ENCODE results near the gene EID3. TPM values are rescaled to one million over a fixed set of nuclear protein-coding genes. Genes with fewer than 3 reads are reported as not detected.

The EID3 gene
- total and polyA plus RNA-seq, 4 donors = 2.1 to 8.6 (median 7.6) TPM

DNA sequence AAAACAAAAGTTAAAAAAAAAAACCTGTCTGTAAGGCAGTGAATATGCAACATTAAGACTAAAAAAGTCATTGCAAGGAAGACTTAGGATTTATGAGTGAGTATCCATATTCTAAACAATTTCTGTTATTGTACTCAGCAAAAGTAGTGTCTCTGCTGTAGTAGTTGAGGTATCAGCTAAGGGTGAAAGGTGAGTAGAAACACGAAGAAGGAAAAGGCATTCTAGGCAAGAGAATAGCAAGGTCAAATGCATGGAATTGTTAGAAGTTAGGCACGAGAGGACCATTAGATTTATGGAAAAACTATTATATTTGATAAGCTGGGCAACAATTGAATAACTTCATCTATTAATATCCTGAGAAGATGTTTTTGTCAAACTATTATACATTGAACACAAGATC lies 1.8 kb downstream of the EID3 start:
- H3K4me1 ChIP-seq (ENCODE audit: control insufficient read depth in 1 of 2, insufficient read depth in 2 of 2, low read length in 2 of 2) = peaks cover 2 to 4% of the 10 kb centered on the region in 2 donors
- no peak for DNase-seq
- peaks cover 0 to 3% of the 10 kb centered on the region in 2 donors for H3K36me3 ChIP-seq (ENCODE audit: control insufficient read depth in 1 of 2, insufficient read depth in 2 of 2, low read length in 1 of 2)
- ATAC-seq (ENCODE audit: low FRiP score) = no peak
- H3K27me3 ChIP-seq (ENCODE audit: control insufficient read depth in 1 of 2, insufficient read depth in 2 of 2, low read length in 1 of 2) = no peaks in the 10 kb centered on the region
- no peak overlapping the region for H3K4me3 ChIP-seq (ENCODE audit: low read length in 2 of 2)
- no peak overlapping the region for H3K27ac ChIP-seq (ENCODE audit: low read depth in 1 of 2, low read length in 2 of 2)
- H3K9me3 ChIP-seq (ENCODE audit: control insufficient read depth, low read length) = no peaks in the 10 kb centered on the region
- 50 to 76% methylated on average over 2 of the region's 2 CpGs for WGBS, 2 donors
- intact Hi-C loops (cut with DNase I) = loop anchor here in 1 of 2 donors (5.0 kb wide), 1 partner anchor 37 kb away; no protein-coding TSS in a partner anchor

DNA sequence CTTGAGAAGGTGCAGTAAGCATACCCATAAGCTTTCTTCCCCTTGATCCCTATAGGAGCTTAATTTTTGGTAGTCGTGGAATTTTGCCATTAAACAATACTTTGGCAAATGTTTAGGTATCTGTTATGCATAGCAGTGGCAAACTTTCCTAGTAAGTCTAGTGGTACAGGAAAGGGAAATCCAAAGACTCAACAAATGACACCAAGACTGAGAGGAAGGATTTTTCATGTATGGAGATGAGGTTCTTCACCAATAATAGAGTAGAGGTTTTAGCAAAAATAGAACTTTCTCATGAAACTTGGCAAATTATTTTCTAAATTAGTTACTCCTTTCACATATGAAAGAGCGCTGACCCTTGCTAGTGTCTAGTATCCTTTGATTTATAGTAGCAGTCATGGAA lies 2.8 kb downstream of the EID3 start:
- no peak for ATAC-seq (ENCODE audit: low FRiP score)
- no peak overlapping the region for H3K4me3 ChIP-seq (ENCODE audit: low read length in 2 of 2)
- DNase-seq = no peak
- no peaks in the 10 kb centered on the region for H3K9me3 ChIP-seq (ENCODE audit: control insufficient read depth, low read length)
- peaks cover 0 to 5% of the 10 kb centered on the region in 2 donors for H3K36me3 ChIP-seq (ENCODE audit: control insufficient read depth in 1 of 2, insufficient read depth in 2 of 2, low read length in 1 of 2)
- 71 to 93% methylated on average over 2 of the region's 2 CpGs for WGBS, 2 donors
- intact Hi-C loops (cut with DNase I) = loop anchor here in 1 of 2 donors (5.0 kb wide), 1 partner anchor 36 kb away; no protein-coding TSS in a partner anchor
- no peak overlapping the region for H3K27ac ChIP-seq (ENCODE audit: low read depth in 1 of 2, low read length in 2 of 2)
- peaks cover 0 to 2% of the 10 kb centered on the region in 2 donors for H3K4me1 ChIP-seq (ENCODE audit: control insufficient read depth in 1 of 2, insufficient read depth in 2 of 2, low read length in 2 of 2)
- no peaks in the 10 kb centered on the region for H3K27me3 ChIP-seq (ENCODE audit: control insufficient read depth in 1 of 2, insufficient read depth in 2 of 2, low read length in 1 of 2)

DNA sequence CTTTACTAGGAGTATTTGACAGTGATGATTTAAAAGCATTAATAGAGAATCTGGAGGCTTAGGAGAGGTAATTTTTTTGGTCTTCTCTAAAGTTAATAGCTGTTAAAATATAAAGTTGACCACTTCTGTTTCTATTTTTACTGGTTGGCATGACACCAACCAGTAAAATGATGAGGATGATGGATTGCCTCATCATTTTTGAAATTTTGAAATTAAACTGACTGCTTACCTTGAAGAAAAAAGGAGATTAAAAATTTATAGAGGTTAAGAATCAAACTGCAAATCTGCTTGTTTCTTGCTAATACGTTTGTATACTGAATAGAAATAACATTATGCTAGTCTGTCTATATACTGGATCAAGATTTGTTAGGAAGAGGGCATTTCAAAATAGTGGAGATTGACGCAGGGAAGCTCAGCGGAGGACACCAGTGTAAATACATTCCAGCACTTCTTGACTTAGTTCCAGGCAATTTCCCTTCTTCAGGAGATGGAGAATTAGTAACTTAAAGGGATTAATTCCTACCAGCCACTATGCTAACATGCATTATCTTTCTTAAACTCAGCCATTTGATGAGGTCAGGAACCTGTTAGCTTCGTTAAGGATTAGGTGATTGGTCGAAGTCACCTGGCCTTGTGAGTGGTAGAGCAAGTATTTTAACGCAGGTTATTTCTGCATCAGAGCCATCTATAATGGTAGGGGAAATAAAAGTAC lies 3.6 kb downstream of the EID3 start:
- H3K4me3 ChIP-seq (ENCODE audit: low read length in 2 of 2) = no peak overlapping the region
- no peaks in the 10 kb centered on the region for H3K9me3 ChIP-seq (ENCODE audit: control insufficient read depth, low read length)
- intact Hi-C loops (cut with DNase I) = loop anchor here in 1 of 2 donors (5.0 kb wide), 1 partner anchor 35 kb away; no protein-coding TSS in a partner anchor
- H3K36me3 ChIP-seq (ENCODE audit: control insufficient read depth in 1 of 2, insufficient read depth in 2 of 2, low read length in 1 of 2) = peaks cover 0 to 5% of the 10 kb centered on the region in 2 donors
- no peak for ATAC-seq (ENCODE audit: low FRiP score)
- H3K27ac ChIP-seq (ENCODE audit: low read depth in 1 of 2, low read length in 2 of 2) = peak overlapping the region in 1 of 2 donors; percentile 47
- DNase-seq = no peak
- H3K27me3 ChIP-seq (ENCODE audit: control insufficient read depth in 1 of 2, insufficient read depth in 2 of 2, low read length in 1 of 2) = no peaks in the 10 kb centered on the region
- peaks cover 0 to 2% of the 10 kb centered on the region in 2 donors for H3K4me1 ChIP-seq (ENCODE audit: control insufficient read depth in 1 of 2, insufficient read depth in 2 of 2, low read length in 2 of 2)
- WGBS, 2 donors = 58 to 68% methylated on average over 6 of the region's 6 CpGs

DNA sequence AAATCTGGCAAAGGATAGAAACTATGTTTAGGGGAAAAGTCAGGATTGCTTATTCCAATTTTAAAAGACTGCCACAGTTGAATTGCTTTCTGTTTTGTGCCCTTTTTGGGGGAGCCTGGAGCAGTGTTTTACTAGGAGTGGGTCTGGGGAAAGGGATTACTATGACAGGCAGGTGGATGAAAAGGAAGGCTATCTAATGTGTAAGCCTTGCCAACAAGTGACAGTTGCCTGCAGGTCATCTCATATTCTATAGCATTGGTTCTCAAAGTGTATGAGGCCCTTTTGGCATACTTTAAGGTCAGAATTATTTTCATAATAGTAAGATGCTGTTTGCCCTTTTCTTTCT lies 4.1 kb downstream of the EID3 start:
- DNase-seq (no peak), ATAC-seq (ENCODE audit: low FRiP score) (no peak)
- peaks cover 0 to 2% of the 10 kb centered on the region in 2 donors for H3K4me1 ChIP-seq (ENCODE audit: control insufficient read depth in 1 of 2, insufficient read depth in 2 of 2, low read length in 2 of 2)
- H3K4me3 ChIP-seq (ENCODE audit: low read length in 2 of 2) = no peak overlapping the region
- no peak overlapping the region for H3K27ac ChIP-seq (ENCODE audit: low read depth in 1 of 2, low read length in 2 of 2)
- no peaks in the 10 kb centered on the region for H3K9me3 ChIP-seq (ENCODE audit: control insufficient read depth, low read length)
- peaks cover 0 to 5% of the 10 kb centered on the region in 2 donors for H3K36me3 ChIP-seq (ENCODE audit: control insufficient read depth in 1 of 2, insufficient read depth in 2 of 2, low read length in 1 of 2)
- H3K27me3 ChIP-seq (ENCODE audit: control insufficient read depth in 1 of 2, insufficient read depth in 2 of 2, low read length in 1 of 2) = no peaks in the 10 kb centered on the region
- intact Hi-C loops (cut with DNase I) = loop anchor here in 1 of 2 donors (5.0 kb wide), 1 partner anchor 35 kb away; no protein-coding TSS in a partner anchor

DNA sequence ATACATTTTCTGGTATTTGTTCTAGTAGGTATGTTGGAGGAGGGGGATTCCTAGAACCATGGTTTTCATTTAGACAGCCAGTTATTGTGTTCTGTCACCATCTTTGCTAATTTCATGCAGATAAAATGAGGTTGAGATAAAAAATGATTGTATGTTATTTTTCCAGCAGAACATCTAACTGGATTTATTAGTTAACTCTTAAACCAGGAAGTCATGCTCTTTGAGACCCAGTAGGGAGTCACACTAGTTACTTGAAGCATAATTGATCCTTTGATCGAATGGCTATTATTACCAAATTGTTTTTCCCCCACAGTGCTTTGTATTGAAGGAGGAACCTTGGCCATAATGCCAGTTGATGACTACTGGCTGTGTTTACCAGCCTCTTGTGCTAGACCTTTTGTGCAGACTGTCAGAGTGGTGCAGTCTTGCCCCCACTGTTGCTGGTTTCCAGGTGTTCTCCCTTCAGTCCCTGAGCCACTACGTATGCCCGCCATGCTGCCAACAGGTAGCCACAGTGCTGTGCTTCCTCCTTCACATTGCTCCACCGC lies 6.0 kb downstream of the EID3 start:
- Histone ChIP-seq H3K9me3 (ENCODE audit: control insufficient read depth, low read length) (no peaks in the 10 kb centered on the region), H3K27me3 (ENCODE audit: control insufficient read depth in 1 of 2, insufficient read depth in 2 of 2, low read length in 1 of 2) (no peaks in the 10 kb centered on the region), H3K36me3 (ENCODE audit: control insufficient read depth in 1 of 2, insufficient read depth in 2 of 2, low read length in 1 of 2) (peaks cover 5 to 11% of the 10 kb centered on the region in 2 donors), H3K27ac (ENCODE audit: low read depth in 1 of 2, low read length in 2 of 2) (no peak overlapping the region), H3K4me3 (ENCODE audit: low read length in 2 of 2) (no peak overlapping the region), H3K4me1 (ENCODE audit: control insufficient read depth in 1 of 2, insufficient read depth in 2 of 2, low read length in 2 of 2) (peaks cover 0 to 7% of the 10 kb centered on the region in 2 donors)
- 93 to 96% methylated on average over 4 of the region's 4 CpGs for WGBS, 2 donors
- ATAC-seq (ENCODE audit: low FRiP score) = no peak
- no peak for DNase-seq
- intact Hi-C loops (cut with DNase I) = loop anchor here in 1 of 2 donors (5.0 kb wide), 1 partner anchor 33 kb away; no protein-coding TSS in a partner anchor

DNA sequence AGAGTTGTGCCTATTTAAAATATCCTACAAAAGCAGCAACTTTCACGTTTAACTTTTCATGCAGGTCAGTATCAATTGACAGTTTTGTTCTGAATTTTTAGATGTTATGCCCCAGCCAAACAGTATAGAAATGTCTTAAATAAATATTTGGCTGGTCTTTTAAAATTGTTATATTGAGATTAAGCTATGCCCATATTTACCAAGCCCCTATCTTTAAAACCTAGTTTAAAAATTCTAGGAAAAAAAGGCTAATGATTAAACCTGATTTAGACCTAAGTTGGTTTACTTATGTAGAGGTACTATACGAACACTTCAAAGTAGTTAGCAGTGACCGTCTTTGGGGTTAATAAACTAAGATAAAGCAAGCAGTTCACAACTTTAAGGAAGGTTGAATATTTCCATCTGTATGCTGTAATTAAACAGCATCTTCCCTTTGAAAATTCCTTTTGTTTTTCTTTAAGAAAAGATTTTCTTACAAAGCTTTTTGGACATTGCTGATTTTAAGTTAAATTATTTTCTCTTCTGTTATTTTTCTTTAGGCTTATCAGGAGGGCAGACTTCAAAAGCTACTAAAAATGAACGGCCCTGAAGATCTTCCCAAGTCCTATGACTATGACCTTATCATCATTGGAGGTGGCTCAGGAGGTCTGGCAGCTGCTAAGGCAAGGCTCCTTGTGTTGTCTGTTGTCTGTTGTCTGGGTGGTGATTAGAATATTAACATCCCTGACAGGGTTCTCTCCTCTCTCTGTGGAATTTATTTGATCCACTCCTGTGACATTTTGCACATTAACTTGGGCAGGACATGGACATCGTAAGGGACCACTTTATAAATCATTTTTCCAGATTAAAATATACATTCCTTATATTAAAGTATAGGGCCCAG lies 7.5 kb downstream of the EID3 start:
- WGBS, 2 donors = 72 to 76% methylated on average over 5 of the region's 5 CpGs
- no peak overlapping the region for H3K27ac ChIP-seq (ENCODE audit: low read depth in 1 of 2, low read length in 2 of 2)
- H3K4me1 ChIP-seq (ENCODE audit: control insufficient read depth in 1 of 2, insufficient read depth in 2 of 2, low read length in 2 of 2) = peaks cover 0 to 7% of the 10 kb centered on the region in 2 donors
- no peaks in the 10 kb centered on the region for H3K27me3 ChIP-seq (ENCODE audit: control insufficient read depth in 1 of 2, insufficient read depth in 2 of 2, low read length in 1 of 2)
- DNase-seq = no peak
- no peaks in the 10 kb centered on the region for H3K9me3 ChIP-seq (ENCODE audit: control insufficient read depth, low read length)
- ATAC-seq (ENCODE audit: low FRiP score) = no peak
- peaks cover 5 to 13% of the 10 kb centered on the region in 2 donors for H3K36me3 ChIP-seq (ENCODE audit: control insufficient read depth in 1 of 2, insufficient read depth in 2 of 2, low read length in 1 of 2)
- no peak overlapping the region for H3K4me3 ChIP-seq (ENCODE audit: low read length in 2 of 2)
- intact Hi-C loops (cut with DNase I) = no loop called here

DNA sequence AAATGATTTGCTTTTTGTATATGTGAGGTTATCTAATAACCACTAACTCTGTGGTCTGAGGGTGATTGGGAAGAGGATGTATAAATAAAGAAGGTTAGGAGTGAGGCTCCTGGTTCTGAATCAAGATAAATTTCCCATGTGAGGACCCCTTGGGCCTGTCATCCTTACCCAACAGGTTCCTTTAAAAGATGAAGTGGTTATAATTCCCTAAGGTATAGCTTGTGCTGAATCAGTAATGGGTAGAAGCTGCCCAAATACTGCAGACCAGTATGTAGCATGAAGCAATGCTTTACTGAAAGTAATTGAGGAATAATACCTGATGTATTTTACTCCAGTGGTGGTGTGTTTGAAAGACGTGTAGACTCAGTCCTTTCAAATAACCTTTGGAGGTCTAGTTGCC lies 8.7 kb downstream of the EID3 start:
- H3K36me3 ChIP-seq (ENCODE audit: control insufficient read depth in 1 of 2, insufficient read depth in 2 of 2, low read length in 1 of 2) = peaks cover 5 to 13% of the 10 kb centered on the region in 2 donors

DNA sequence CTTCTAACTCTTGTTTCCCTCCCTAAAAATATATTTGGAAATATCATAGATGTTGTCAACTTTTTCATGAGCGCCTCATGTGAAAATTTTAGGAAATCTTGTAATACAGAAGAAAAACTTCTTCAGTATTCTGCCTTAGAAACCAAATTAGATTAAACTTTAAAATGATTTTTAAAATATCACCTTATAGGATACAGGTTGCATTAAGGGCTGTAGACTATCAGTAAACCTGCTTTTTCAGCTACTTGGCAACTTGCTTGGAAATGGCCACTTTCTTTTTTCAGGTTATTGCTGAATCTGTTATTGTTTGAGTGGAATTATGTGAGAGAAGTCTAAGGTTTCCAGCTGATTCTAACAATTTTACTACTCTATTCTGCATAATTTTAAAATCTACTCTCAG lies 9.1 kb downstream of the EID3 start:
- H3K9me3 ChIP-seq (ENCODE audit: control insufficient read depth, low read length) = no peaks in the 10 kb centered on the region
- peaks cover 5 to 13% of the 10 kb centered on the region in 2 donors for H3K36me3 ChIP-seq (ENCODE audit: control insufficient read depth in 1 of 2, insufficient read depth in 2 of 2, low read length in 1 of 2)
- 95 to 99% methylated on average over 1 of the region's 1 CpG for whole genome bisulfite sequencing, 2 donors
- intact Hi-C loops (cut with DNase I) = no loop called here
- no peaks in the 10 kb centered on the region for H3K27me3 ChIP-seq (ENCODE audit: control insufficient read depth in 1 of 2, insufficient read depth in 2 of 2, low read length in 1 of 2)
- DNase-seq (no peak), ATAC-seq (ENCODE audit: low FRiP score) (no peak)
- no peak overlapping the region for H3K27ac ChIP-seq (ENCODE audit: low read depth in 1 of 2, low read length in 2 of 2)
- H3K4me3 ChIP-seq (ENCODE audit: low read length in 2 of 2) = no peak overlapping the region
- H3K4me1 ChIP-seq (ENCODE audit: control insufficient read depth in 1 of 2, insufficient read depth in 2 of 2, low read length in 2 of 2) = peaks cover 0 to 5% of the 10 kb centered on the region in 2 donors

More for the DNA sequence above, 8.7 kb downstream of the EID3 start:
- Histone ChIP-seq H3K27ac (ENCODE audit: low read depth in 1 of 2, low read length in 2 of 2) (no peak overlapping the region), H3K9me3 (ENCODE audit: control insufficient read depth, low read length) (no peaks in the 10 kb centered on the region), H3K27me3 (ENCODE audit: control insufficient read depth in 1 of 2, insufficient read depth in 2 of 2, low read length in 1 of 2) (no peaks in the 10 kb centered on the region), H3K4me3 (ENCODE audit: low read length in 2 of 2) (no peak overlapping the region), H3K4me1 (ENCODE audit: control insufficient read depth in 1 of 2, insufficient read depth in 2 of 2, low read length in 2 of 2) (peaks cover 0 to 5% of the 10 kb centered on the region in 2 donors)
- no peak for ATAC-seq (ENCODE audit: low FRiP score)
- WGBS, 2 donors = 75 to 80% methylated on average over 1 of the region's 1 CpG
- no peak for DNase-seq
- intact Hi-C loops (cut with DNase I) = no loop called here

Measured in aorta (tissue), 5 donors.